Astrocyte (in vitro differentiated cells and primary cell): ENCODE results near the gene VPS8. TPM values are rescaled to one million over a fixed set of nuclear protein-coding genes. Genes with fewer than 3 reads are reported as not detected.

Experiments used
- DNase-seq: peaks from one replicate; pipeline ENCODE4 v3.0.0-alpha.2; 2010; ENCODE audit warnings: low read depth
- FAIRE-seq: peaks from 2 replicates; lab custom pipeline; 2011; peaks lifted over from hg19 to GRCh38; lab: Jason Lieb, UNC
- H2AFZ ChIP-seq: 2 replicates; pipeline ENCODE4 v1.6.0; 2012; ENCODE audit warnings: low read depth, low read length, inconsistent platforms
- H3K27ac ChIP-seq: 2 replicates; pipeline ENCODE4 v1.5.1; 2011; ENCODE audit warnings: low read depth, low read length, inconsistent platforms
- H3K27me3 ChIP-seq: 2 replicates; pipeline ENCODE4 v1.6.0; 2011; ENCODE audit warnings: low read length, inconsistent platforms; ENCODE audit not compliant: insufficient read depth
- H3K36me3 ChIP-seq: 2 replicates; pipeline ENCODE4 v1.5.1; 2011; ENCODE audit warnings: low read length, inconsistent platforms; ENCODE audit not compliant: insufficient read depth
- H3K4me1 ChIP-seq: 2 replicates; pipeline ENCODE4 v1.5.1; 2011; ENCODE audit warnings: low read length, inconsistent platforms; ENCODE audit not compliant: insufficient read depth
- H3K4me2 ChIP-seq: 2 replicates; pipeline ENCODE4 v1.6.0; 2012; ENCODE audit warnings: low read length, inconsistent platforms
- H3K4me3 ChIP-seq: 2 replicates; pipeline ENCODE4 v1.5.1; 2011; ENCODE audit warnings: low read depth, mild to moderate bottlenecking, low read length, inconsistent platforms; ENCODE audit not compliant: insufficient read depth
- H3K79me2 ChIP-seq: 2 replicates; pipeline ENCODE4 v1.6.0; 2012; ENCODE audit warnings: mild to moderate bottlenecking, low read length, inconsistent platforms; ENCODE audit not compliant: insufficient read depth
- H3K9ac ChIP-seq: 2 replicates; pipeline ENCODE4 v1.6.0; 2012; ENCODE audit warnings: mild to moderate bottlenecking, low read length, inconsistent platforms
- H3K9me3 ChIP-seq: 2 replicates; pipeline ENCODE4 v1.5.1; 2012; ENCODE audit warnings: low read depth, mild to moderate bottlenecking, low read length, inconsistent platforms; ENCODE audit not compliant: insufficient read depth
- H4K20me1 ChIP-seq: 2 replicates; pipeline ENCODE4 v1.6.0; 2012; ENCODE audit warnings: low read length, inconsistent platforms; ENCODE audit not compliant: insufficient read depth
- H3K27ac Mint-ChIP-seq: one replicate; pipeline ENCODE4 v1.8.0; 2021; ENCODE audit warnings: mild to moderate bottlenecking, mixed read lengths; ENCODE audit not compliant: unreplicated experiment
- H3K27me3 Mint-ChIP-seq: one replicate; pipeline ENCODE4 v1.8.0; 2021; ENCODE audit warnings: low read depth, mixed read lengths; ENCODE audit not compliant: unreplicated experiment
- H3K36me3 Mint-ChIP-seq: one replicate; pipeline ENCODE4 v1.8.0; 2021; ENCODE audit warnings: low read depth, mixed read lengths; ENCODE audit not compliant: unreplicated experiment
- H3K4me1 Mint-ChIP-seq: one replicate; pipeline ENCODE4 v1.8.0; 2021; ENCODE audit warnings: low read depth, mixed read lengths; ENCODE audit not compliant: unreplicated experiment
- H3K4me3 Mint-ChIP-seq: one replicate; pipeline ENCODE4 v1.8.0; 2021; ENCODE audit warnings: mild to moderate bottlenecking, moderate library complexity, mixed read lengths; ENCODE audit not compliant: unreplicated experiment
- H3K9me3 Mint-ChIP-seq: one replicate; pipeline ENCODE4 v1.8.0; 2021; ENCODE audit warnings: mild to moderate bottlenecking, mixed read lengths; ENCODE audit not compliant: unreplicated experiment
- EZH2 ChIP-seq: IDR thresholded peaks from 2 replicates; pipeline ENCODE4 v1.6.1; 2012; ENCODE audit warnings: mild to moderate bottlenecking, low read length, inconsistent platforms; ENCODE audit not compliant: insufficient read depth
- total RNA-seq: library from RNA; stranded (reverse); gene quantifications from 2 replicates; pipeline ENCODE4 v1.2.1, GENCODE V29; 2021
- TF ChIP-seq, protein P1 (sequence below): IDR thresholded peaks from 2 replicates; pipeline ENCODE4 v1.5.1; 2011; ENCODE audit warnings: low read depth, mild to moderate bottlenecking, inconsistent platforms, low read length, moderate library complexity; ENCODE audit not compliant: insufficient read depth

The VPS8 gene
- total RNA-seq, 1 donor from 2014 or later = 40.7 TPM

GRCh38 chr3:184795522-184796190 lies 16.3 kb upstream of the VPS8 start:
- Mint-ChIP-seq H3K9me3 (no peaks in the 10 kb centered on the region), H3K27me3 (peaks cover 2% of the 10 kb centered on the region), H3K4me3 (no peak overlapping the region), H3K36me3 (no peaks in the 10 kb centered on the region), H3K4me1 (peaks cover 11% of the 10 kb centered on the region), H3K27ac (no peak overlapping the region)
- FAIRE-seq (no peak), DNase-seq (no peak)
- Histone ChIP-seq H3K9ac (no peak overlapping the region), H3K79me2 (no peaks in the 10 kb centered on the region), H3K36me3 (no peaks in the 10 kb centered on the region), H3K4me3 (no peak overlapping the region), H4K20me1 (no peaks in the 10 kb centered on the region), H3K9me3 (no peaks in the 10 kb centered on the region), H2AFZ (no peak overlapping the region), H3K4me2 (no peak overlapping the region), H3K27me3 (peaks cover 15% of the 10 kb centered on the region), H3K27ac (no peak overlapping the region), H3K4me1 (no peaks in the 10 kb centered on the region)
- TF ChIP-seq, protein P1, sequence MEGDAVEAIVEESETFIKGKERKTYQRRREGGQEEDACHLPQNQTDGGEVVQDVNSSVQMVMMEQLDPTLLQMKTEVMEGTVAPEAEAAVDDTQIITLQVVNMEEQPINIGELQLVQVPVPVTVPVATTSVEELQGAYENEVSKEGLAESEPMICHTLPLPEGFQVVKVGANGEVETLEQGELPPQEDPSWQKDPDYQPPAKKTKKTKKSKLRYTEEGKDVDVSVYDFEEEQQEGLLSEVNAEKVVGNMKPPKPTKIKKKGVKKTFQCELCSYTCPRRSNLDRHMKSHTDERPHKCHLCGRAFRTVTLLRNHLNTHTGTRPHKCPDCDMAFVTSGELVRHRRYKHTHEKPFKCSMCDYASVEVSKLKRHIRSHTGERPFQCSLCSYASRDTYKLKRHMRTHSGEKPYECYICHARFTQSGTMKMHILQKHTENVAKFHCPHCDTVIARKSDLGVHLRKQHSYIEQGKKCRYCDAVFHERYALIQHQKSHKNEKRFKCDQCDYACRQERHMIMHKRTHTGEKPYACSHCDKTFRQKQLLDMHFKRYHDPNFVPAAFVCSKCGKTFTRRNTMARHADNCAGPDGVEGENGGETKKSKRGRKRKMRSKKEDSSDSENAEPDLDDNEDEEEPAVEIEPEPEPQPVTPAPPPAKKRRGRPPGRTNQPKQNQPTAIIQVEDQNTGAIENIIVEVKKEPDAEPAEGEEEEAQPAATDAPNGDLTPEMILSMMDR = no peak
- TF ChIP-seq EZH2 = no peak

GRCh38 chr3:184796551-184796950 lies 15.4 kb upstream of the VPS8 start:
- H3K4me3 ChIP-seq = no peak overlapping the region
- Mint-ChIP-seq H3K9me3 (no peaks in the 10 kb centered on the region), H3K4me1 (peaks cover 16% of the 10 kb centered on the region), H3K4me3 (no peak overlapping the region), H3K27me3 (peaks cover 2% of the 10 kb centered on the region), H3K36me3 (no peaks in the 10 kb centered on the region), H3K27ac (no peak overlapping the region)
- no peaks in the 10 kb centered on the region for H3K4me1 ChIP-seq
- H3K79me2 ChIP-seq = no peaks in the 10 kb centered on the region
- no peaks in the 10 kb centered on the region for H3K9me3 ChIP-seq
- H3K4me2 ChIP-seq = no peak overlapping the region
- no peaks in the 10 kb centered on the region for H3K36me3 ChIP-seq
- FAIRE-seq = no peak
- DNase-seq = no peak
- TF ChIP-seq, protein P1 = no peak
- TF ChIP-seq EZH2 = no peak
- H3K9ac ChIP-seq = no peak overlapping the region
- H3K27me3 ChIP-seq = peaks cover 19% of the 10 kb centered on the region
- no peaks in the 10 kb centered on the region for H4K20me1 ChIP-seq
- H2AFZ ChIP-seq = no peak overlapping the region
- H3K27ac ChIP-seq = no peak overlapping the region

DNA sequence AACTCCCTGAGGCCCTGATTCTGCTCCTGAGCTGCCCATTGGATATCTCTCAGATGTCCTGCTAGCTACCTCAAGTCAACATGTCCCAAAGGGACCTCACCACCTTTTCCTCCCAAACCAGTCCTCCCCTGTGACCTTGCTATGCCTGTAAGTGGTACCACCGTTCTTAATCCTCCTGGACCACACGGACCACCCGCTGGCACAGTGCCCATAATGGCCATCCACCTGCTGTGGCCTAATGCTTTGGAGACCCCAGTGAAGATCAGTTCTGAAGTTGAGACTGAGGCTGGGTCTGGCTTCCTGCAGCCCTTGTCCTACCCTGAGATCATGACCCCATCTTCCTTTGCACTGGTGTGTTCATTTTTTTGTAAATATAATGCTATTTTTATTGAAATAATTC lies 15.0 kb upstream of the VPS8 start:
- Histone ChIP-seq H3K4me1 (no peaks in the 10 kb centered on the region), H3K9ac (no peak overlapping the region), H3K9me3 (no peaks in the 10 kb centered on the region), H4K20me1 (no peaks in the 10 kb centered on the region), H3K4me3 (no peak overlapping the region), H3K27me3 (peaks cover 21% of the 10 kb centered on the region), H2AFZ (no peak overlapping the region), H3K4me2 (no peak overlapping the region), H3K79me2 (no peaks in the 10 kb centered on the region), H3K36me3 (no peaks in the 10 kb centered on the region), H3K27ac (no peak overlapping the region)
- no peak overlapping the region for H3K27ac Mint-ChIP-seq
- peaks cover 2% of the 10 kb centered on the region for H3K27me3 Mint-ChIP-seq
- no peak overlapping the region for H3K4me3 Mint-ChIP-seq
- no peaks in the 10 kb centered on the region for H3K9me3 Mint-ChIP-seq
- no peak for FAIRE-seq
- no peaks in the 10 kb centered on the region for H3K36me3 Mint-ChIP-seq
- DNase-seq = no peak
- TF ChIP-seq, protein P1 = no peak
- no peak for TF ChIP-seq EZH2
- H3K4me1 Mint-ChIP-seq = peaks cover 17% of the 10 kb centered on the region
